ENCODE data around the gene PMAIP1.
"Not testable (repeated sequence)": the region's sequence is repeated elsewhere in the genome, so short reads cannot be mapped to it uniquely, and the experiment has no call there.

Gene PMAIP1

GRCh38 chr18:59899298-59900221 lies at the start of gene PMAIP1:
PMAIP1 (plus strand) TSS chr18:59899996; CDS start chr18:59900178, 182 bp downstream.
- DNase-seq (ENCODE audit: low read depth in 1 of 2, low spot score in 1 of 2): peak; percentile 67 to 85

GRCh38 chr18:59851784-59852399 lies 47.9 kb upstream of the PMAIP1 start:
- no peak for DNase-seq (ENCODE audit: low read depth in 1 of 2, low spot score in 1 of 2)

DNA sequence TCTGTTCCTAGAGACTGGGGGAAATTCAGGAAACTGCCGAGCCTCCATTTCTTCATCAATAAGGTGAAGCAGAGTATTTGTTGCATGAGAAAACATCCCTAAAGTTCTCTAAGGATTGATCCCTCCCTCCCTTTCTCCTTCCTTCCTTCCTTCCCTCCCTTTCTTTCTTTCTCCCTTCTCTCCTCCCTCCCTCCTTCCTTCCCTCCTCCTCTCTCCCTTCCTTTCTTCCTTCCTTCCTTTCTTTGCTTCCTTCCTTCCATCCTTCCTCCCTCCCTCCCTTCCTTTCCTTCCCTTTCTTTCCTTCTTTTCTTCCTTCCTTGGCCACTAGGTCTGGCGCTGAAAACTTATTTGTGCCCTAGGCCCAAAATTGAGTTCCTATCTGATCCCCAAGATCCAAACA lies 47.2 kb upstream of the PMAIP1 start:
- no peak for DNase-seq (ENCODE audit: low read depth in 1 of 2, low spot score in 1 of 2)

GRCh38 chr18:59853380-59853779 lies 46.4 kb upstream of the PMAIP1 start:
- no peak for DNase-seq (ENCODE audit: low read depth in 1 of 2, low spot score in 1 of 2)

DNA sequence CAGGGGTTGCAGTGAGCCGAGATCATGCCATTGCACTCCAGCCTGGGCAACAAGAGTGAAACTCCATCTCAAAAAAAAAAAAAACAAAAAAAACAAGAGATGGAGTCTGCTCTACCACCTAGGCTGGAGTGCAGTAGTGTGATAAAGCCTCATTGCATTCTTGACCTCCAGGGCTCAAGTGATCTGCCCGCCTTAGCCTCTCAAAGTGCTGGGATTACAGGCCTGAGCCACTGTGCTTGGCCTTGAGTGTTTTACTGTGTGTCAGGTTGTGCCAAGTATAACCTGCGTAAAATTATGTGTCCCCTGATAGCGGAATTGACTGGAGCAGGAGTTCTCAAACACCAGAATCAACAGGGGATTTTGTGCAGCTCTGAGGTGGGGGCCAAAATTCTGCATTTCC lies 45.8 kb upstream of the PMAIP1 start:
- not testable (repeated sequence) for DNase-seq (ENCODE audit: low read depth in 1 of 2, low spot score in 1 of 2)

DNA sequence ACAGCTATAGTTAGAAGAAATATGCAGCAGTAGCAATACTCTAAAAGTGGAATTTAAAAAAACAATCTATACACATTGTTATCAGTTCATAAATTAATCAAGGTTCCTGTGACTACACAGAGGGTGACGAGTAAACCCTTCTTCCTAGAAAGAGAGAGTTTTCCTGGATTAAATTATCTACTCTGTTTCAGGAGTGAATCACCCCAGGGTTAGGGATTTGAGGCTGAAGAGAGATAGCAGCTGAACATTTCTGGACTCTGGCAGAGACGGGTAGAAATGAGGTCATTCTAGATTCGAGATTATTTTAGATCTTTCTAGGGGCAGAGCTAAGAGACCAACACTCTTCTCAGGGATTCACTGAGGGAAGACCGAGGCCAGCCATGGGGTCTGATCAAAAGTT lies 38.8 kb upstream of the PMAIP1 start:
- no peak for DNase-seq (ENCODE audit: low read depth in 1 of 2, low spot score in 1 of 2)

- DNase-seq (ENCODE audit: low read depth in 1 of 2, low spot score in 1 of 2): no peak
These were observed 37.6 kb upstream of the PMAIP1 start for GRCh38 chr18:59861963-59862819.

- DNase-seq (ENCODE audit: low read depth in 1 of 2, low spot score in 1 of 2): no peak
These were observed 34.4 kb upstream of the PMAIP1 start for GRCh38 chr18:59865241-59865986.

DNA sequence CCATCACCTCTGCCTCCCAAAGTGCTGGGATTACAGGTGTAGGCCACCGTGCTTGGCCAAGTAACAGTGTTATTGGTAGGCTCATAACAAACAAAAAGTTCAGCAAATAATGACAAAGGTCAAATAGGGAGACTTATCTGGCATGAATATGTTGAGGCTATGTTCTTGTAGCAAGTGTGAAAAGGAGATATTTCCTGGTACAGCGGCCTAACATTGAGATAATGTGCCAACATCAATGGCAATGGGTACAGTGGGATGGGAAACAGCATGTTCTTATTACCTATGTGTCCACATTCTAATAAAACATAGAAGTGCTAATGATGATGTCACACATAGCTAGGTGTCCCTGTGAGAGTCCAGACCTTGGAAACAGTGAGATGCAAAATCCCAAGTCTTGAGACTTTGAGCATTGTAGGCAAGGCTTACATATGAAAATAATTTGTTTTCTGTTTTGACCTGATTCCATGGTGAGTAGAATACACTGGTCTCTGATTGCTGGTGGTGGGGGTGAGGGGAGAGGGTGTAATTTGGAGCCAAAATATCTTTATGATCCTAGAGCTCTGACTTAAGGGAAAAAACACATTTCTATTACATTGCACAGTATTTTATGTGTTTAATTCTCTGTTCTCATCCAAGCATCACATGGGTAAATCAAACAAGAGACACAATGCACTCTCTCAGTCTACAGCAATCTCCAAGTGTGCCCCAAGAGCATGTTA lies 33.1 kb upstream of the PMAIP1 start:
- DNase-seq (ENCODE audit: low read depth in 1 of 2, low spot score in 1 of 2): no peak

GRCh38 chr18:59867337-59868104 lies 32.3 kb upstream of the PMAIP1 start:
- DNase-seq (ENCODE audit: low read depth in 1 of 2, low spot score in 1 of 2): no peak

- DNase-seq (ENCODE audit: low read depth in 1 of 2, low spot score in 1 of 2): no peak
These were observed 29.1 kb upstream of the PMAIP1 start for GRCh38 chr18:59870623-59871130.

- DNase-seq (ENCODE audit: low read depth in 1 of 2, low spot score in 1 of 2): no peak
These were observed 28.0 kb upstream of the PMAIP1 start for GRCh38 chr18:59871711-59872362.

GRCh38 chr18:59873641-59874040 lies 26.2 kb upstream of the PMAIP1 start:
- DNase-seq (ENCODE audit: low read depth in 1 of 2, low spot score in 1 of 2): no peak

- no peak for DNase-seq (ENCODE audit: low read depth in 1 of 2, low spot score in 1 of 2)
These were observed 25.6 kb upstream of the PMAIP1 start for GRCh38 chr18:59874166-59874565.

DNA sequence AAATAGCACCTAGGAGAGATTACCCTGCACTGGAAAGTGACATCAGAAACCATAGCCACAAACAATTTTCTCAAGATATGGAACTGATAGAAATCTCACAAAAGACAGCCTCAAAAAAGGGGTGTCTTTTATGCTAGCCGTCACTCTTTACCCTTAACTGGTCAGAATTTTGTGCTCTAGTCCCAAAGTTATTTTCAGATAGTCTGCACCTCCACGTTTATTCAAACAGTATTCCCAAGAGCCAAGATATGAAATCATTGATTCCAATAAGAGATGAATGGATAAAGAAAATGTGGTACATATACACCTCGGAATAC lies 23.5 kb upstream of the PMAIP1 start:
- no peak for DNase-seq (ENCODE audit: low read depth in 1 of 2, low spot score in 1 of 2)

DNA sequence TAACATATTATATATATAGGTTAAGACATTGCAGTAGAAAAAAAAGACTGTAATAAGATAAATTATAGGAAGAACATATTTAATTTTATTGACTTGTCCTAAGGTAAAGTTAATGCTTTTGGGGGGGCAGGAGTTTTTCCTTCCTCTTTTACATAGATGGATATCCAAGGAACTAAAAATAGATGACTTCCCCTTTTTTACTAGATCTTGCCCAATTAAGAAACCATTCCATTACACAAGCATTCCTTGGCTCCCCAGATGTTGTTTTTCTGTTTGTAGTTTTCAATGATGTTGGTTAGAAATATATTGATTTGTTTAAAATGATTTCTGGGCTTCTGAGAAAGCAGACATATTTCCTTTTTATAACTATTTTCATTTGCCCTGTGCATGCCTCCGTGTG lies 22.4 kb upstream of the PMAIP1 start:
- DNase-seq (ENCODE audit: low read depth in 1 of 2, low spot score in 1 of 2): no peak

GRCh38 chr18:59878644-59879043 lies 21.2 kb upstream of the PMAIP1 start:
- DNase-seq (ENCODE audit: low read depth in 1 of 2, low spot score in 1 of 2): no peak

GRCh38 chr18:59881728-59882656 lies 17.8 kb upstream of the PMAIP1 start:
- DNase-seq (ENCODE audit: low read depth in 1 of 2, low spot score in 1 of 2): no peak

Measured in stimulated activated CD4-positive, alpha-beta T cell treated with anti-CD3 and anti-CD28 coated beads, Interleukin-15, amount 100 ng/mL, for 1 hour (primary cell).